GM10248 (cell line): ENCODE results near the gene OVCA2.

Experiments
- CTCF ChIA-PET: fragments of 300-600 bp; sonication (Branson Sonifier 250); formaldehyde crosslinking; extraction: SDS; loops from one replicate; lab custom pipeline; 2021; ENCODE audit warnings: antibody characterized with exemption; lab: Yijun Ruan, JAX
- POLR2A ChIA-PET: fragments of 350-650 bp; sonication (Branson Sonifier 250); formaldehyde crosslinking; extraction: SDS; loops from one replicate; lab custom pipeline; 2020; ENCODE audit warnings: antibody characterized with exemption; lab: Yijun Ruan, JAX
- DNase-seq: peaks from one replicate; pipeline ENCODE4 v3.0.0; 2012; ENCODE audit errors: extremely low spot score
- CTCF ChIP-seq: IDR thresholded peaks from 2 replicates; pipeline ENCODE4 v1.5.1; 2012; ENCODE audit warnings: mild to moderate bottlenecking, low read depth; ENCODE audit errors: extremely low read depth, missing control alignments, control extremely low read depth

Gene OVCA2

GRCh38 chr17:2047590-2047989, 5.8 kb downstream of the OVCA2 start:
- ChIA-PET POLR2A (no interaction called here), CTCF (interaction anchor here (1.4 kb wide), 2 partner anchors 16 to 398 kb away, joined by 4 read pairs; partner anchors contain the start of gene RILP)
- TF ChIP-seq CTCF, result no peak
- no peak for DNase-seq

GRCh38 chr17:2048805-2049204, 7.0 kb downstream of the OVCA2 start:
- CTCF ChIA-PET, result interaction anchor here (0.9 to 1.7 kb wide), 2 partner anchors 11 to 139 kb away, joined by 3 read pairs; no protein-coding TSS in a partner anchor
- no peak for TF ChIP-seq CTCF
- DNase-seq, result no peak
- POLR2A ChIA-PET, result no interaction called here

- CTCF ChIA-PET, result interaction anchor here (0.7 to 2.7 kb wide), 4 partner anchors 12 to 303 kb away, joined by 3 to 7 read pairs (median 4); no protein-coding TSS in a partner anchor
- POLR2A ChIA-PET, result no interaction called here
- no peak for TF ChIP-seq CTCF
- peak; percentile 90 for DNase-seq
Measured at GRCh38 chr17:2049333-2050299, 7.8 kb downstream of the OVCA2 start.

- ChIA-PET CTCF (interaction anchor here (0.7 to 2.7 kb wide), 5 partner anchors 194 to 302 kb away, joined by 3 to 12 read pairs (median 4); no protein-coding TSS in a partner anchor), POLR2A (interaction anchor here (0.6 kb wide), 1 partner anchor 1713 kb away, joined by 3 read pairs; no protein-coding TSS in a partner anchor)
- no peak for TF ChIP-seq CTCF
- peak; percentile 71 for DNase-seq
Measured at GRCh38 chr17:2050300-2051060, 8.7 kb downstream of the OVCA2 start.

- TF ChIP-seq CTCF, result no peak
- POLR2A ChIA-PET, result interaction anchor here (0.6 kb wide), 1 partner anchor 1714 kb away, joined by 3 read pairs; no protein-coding TSS in a partner anchor
- no peak for DNase-seq
- CTCF ChIA-PET, result interaction anchor here (0.9 to 2.7 kb wide), 6 partner anchors 13 to 301 kb away, joined by 3 to 12 read pairs (median 3); no protein-coding TSS in a partner anchor
Measured at GRCh38 chr17:2051061-2051932, 9.5 kb downstream of the OVCA2 start.
